IMR-90 (cell line): ENCODE measurements around the gene MEIS1. TPM values are rescaled to one million over a fixed set of nuclear protein-coding genes. Genes with fewer than 3 reads are reported as not detected.
A peak's percentile ranks its signal among the peaks of the same experiment; 100 is the strongest.

Source experiments
- ATAC-seq: fragments of 200-7000 bp; cut with Tn5 transposase; 2 replicates; pipeline ENCODE4 v1.9.1; 2020; ENCODE audit warnings: low read depth, mild to moderate bottlenecking, moderate library complexity
- BruUV-seq: library from RNA; stranded (reverse); fragments of 400-500 nt; replicated peaks from 2 replicates; lab custom pipeline; 2021; lab: Mats Ljungman, UMichigan
- CTCF ChIA-PET: fragments of 300-600 bp; formaldehyde crosslinking; extraction: SDS; loops from one replicate; lab custom pipeline; 2021; ENCODE audit warnings: antibody characterized with exemption; lab: Yijun Ruan, JAX
- POLR2A ChIA-PET: fragments of 300-600 bp; sonication (Branson Sonifier 250); formaldehyde crosslinking; loops from one replicate; lab custom pipeline; 2022; ENCODE audit warnings: antibody characterized with exemption; ENCODE audit not compliant: unreplicated experiment; lab: Charles Lee
- DNase-seq: peaks from one replicate; pipeline ENCODE4 v3.0.0; 2013
- H2AFZ ChIP-seq: replicated peaks from 2 replicates; pipeline ENCODE3; 2013; ENCODE audit warnings: low read length, mild to moderate bottlenecking; ENCODE audit not compliant: poor library complexity
- H2AK5ac ChIP-seq: 2 replicates; pipeline ENCODE4 v1.6.1; 2013; ENCODE audit warnings: low read depth, low read length, inconsistent platforms
- H2AK9ac ChIP-seq: replicated peaks from 2 replicates; pipeline ENCODE3; 2013; ENCODE audit warnings: mild to moderate bottlenecking, low read depth, low read length, moderate library complexity; ENCODE audit not compliant: poor library complexity
- H2BK120ac ChIP-seq: 2 replicates; pipeline ENCODE4 v1.6.1; 2013; ENCODE audit warnings: low read depth, low read length, inconsistent platforms
- H2BK15ac ChIP-seq: 3 replicates; pipeline ENCODE4 v1.6.1; 2013; ENCODE audit warnings: low read depth, low read length, inconsistent platforms
- H2BK20ac ChIP-seq: 2 replicates; pipeline ENCODE4 v1.6.1; 2013; ENCODE audit warnings: low read depth, mild to moderate bottlenecking, inconsistent platforms, low read length, moderate library complexity
- H2BK5ac ChIP-seq: 2 replicates; pipeline ENCODE4 v1.6.1; 2013; ENCODE audit warnings: mild to moderate bottlenecking, low read depth, low read length, inconsistent platforms; ENCODE audit not compliant: poor library complexity, severe bottlenecking
- H3K14ac ChIP-seq: replicated peaks from 2 replicates; pipeline ENCODE4 v1.6.1; 2013; ENCODE audit warnings: low read depth, low read length, inconsistent platforms
- H3K18ac ChIP-seq: 2 replicates; pipeline ENCODE4 v1.6.1; 2013; ENCODE audit warnings: low read depth, low read length, control low read depth
- H3K23ac ChIP-seq: 2 replicates; pipeline ENCODE4 v1.6.1; 2013; ENCODE audit warnings: low read depth, low read length, inconsistent platforms
- H3K27ac ChIP-seq: 2 replicates; pipeline ENCODE4 v1.5.1; 2013; ENCODE audit warnings: mild to moderate bottlenecking, control low read depth, low read length; ENCODE audit not compliant: insufficient read depth
- H3K27me3 ChIP-seq: 2 replicates; pipeline ENCODE4 v1.6.1; 2013; ENCODE audit warnings: low read length; ENCODE audit not compliant: control insufficient read depth, insufficient read depth
- H3K36me3 ChIP-seq: 2 replicates; pipeline ENCODE4 v1.6.1; 2013; ENCODE audit warnings: low read length, mixed read lengths; ENCODE audit not compliant: control insufficient read depth, insufficient read depth
- H3K4ac ChIP-seq: 2 replicates; pipeline ENCODE4 v1.6.1; 2013; ENCODE audit warnings: low read depth, low read length, inconsistent platforms
- H3K4me1 ChIP-seq: 2 replicates; pipeline ENCODE4 v1.6.1; 2013; ENCODE audit warnings: low read length, mixed read lengths; ENCODE audit not compliant: control insufficient read depth, insufficient read depth
- H3K4me2 ChIP-seq: 2 replicates; pipeline ENCODE4 v1.6.1; 2013; ENCODE audit warnings: low read depth, mild to moderate bottlenecking, control low read depth, low read length, moderate library complexity
- H3K4me3 ChIP-seq: 2 replicates; pipeline ENCODE4 v1.5.1; 2013; ENCODE audit warnings: low read depth, mild to moderate bottlenecking, control low read depth, low read length, moderate library complexity; ENCODE audit not compliant: insufficient read depth
- H3K56ac ChIP-seq: 2 replicates; pipeline ENCODE4 v1.6.1; 2013; ENCODE audit warnings: low read length, inconsistent platforms; ENCODE audit not compliant: insufficient read depth; ENCODE audit errors: extremely low read depth
- H3K79me1 ChIP-seq, 2 experiments: 2 replicates each; pipeline ENCODE4 v1.6.1; 2013; ENCODE audit warnings: low read length in 2 of 2, inconsistent platforms in 1 of 2, low read depth in 1 of 2
- H3K9ac ChIP-seq: 2 replicates; pipeline ENCODE4 v1.6.1; 2013; ENCODE audit warnings: low read depth, low read length, control low read depth
- H3K9me1 ChIP-seq: 2 replicates; pipeline ENCODE4 v1.6.1; 2013; ENCODE audit warnings: low read length, inconsistent platforms; ENCODE audit not compliant: insufficient read depth
- H3K9me3 ChIP-seq: 2 replicates; pipeline ENCODE4 v1.6.1; 2013; ENCODE audit warnings: low read length; ENCODE audit not compliant: control insufficient read depth, insufficient read depth
- H4K20me1 ChIP-seq: 2 replicates; pipeline ENCODE4 v1.6.1; 2013; ENCODE audit warnings: low read length, inconsistent platforms; ENCODE audit not compliant: insufficient read depth
- H4K5ac ChIP-seq: 2 replicates; pipeline ENCODE4 v1.6.1; 2013; ENCODE audit warnings: mild to moderate bottlenecking, low read depth, low read length, control low read depth
- H4K8ac ChIP-seq, 2 experiments: 2 replicates each; pipeline ENCODE4 v1.6.1; 2013; ENCODE audit warnings: low read depth in 2 of 2, low read length in 2 of 2, control low read depth in 1 of 2, inconsistent platforms in 1 of 2
- H4K91ac ChIP-seq: 2 replicates; pipeline ENCODE4 v1.6.1; 2013; ENCODE audit warnings: low read depth, low read length, inconsistent platforms; ENCODE audit not compliant: insufficient read depth
- BHLHE40 ChIP-seq: fragments of 150-350 bp; IDR thresholded peaks from 2 replicates; pipeline ENCODE4 v1.6.1; 2016; ENCODE audit warnings: mild to moderate bottlenecking, low read depth, low read length
- CEBPB ChIP-seq: IDR thresholded peaks from 2 replicates; pipeline ENCODE4 v1.6.1; 2012; ENCODE audit warnings: low read depth, low read length, improper control_type of control experiment
- FOS ChIP-seq: fragments of 150-350 bp; IDR thresholded peaks from 2 replicates; pipeline ENCODE4 v1.6.1; 2016; ENCODE audit warnings: low read depth, low read length
- MAFK ChIP-seq: IDR thresholded peaks from 2 replicates; pipeline ENCODE4 v1.6.1; 2012; ENCODE audit warnings: low read depth, low read length, improper control_type of control experiment
- MXI1 ChIP-seq: IDR thresholded peaks from 2 replicates; pipeline ENCODE4 v1.6.1; 2012; ENCODE audit warnings: low read depth, mild to moderate bottlenecking, low read length, moderate library complexity, borderline replicate concordance
- NFE2L2 ChIP-seq: fragments of 150-350 bp; IDR thresholded peaks from 2 replicates; pipeline ENCODE4 v1.6.1; 2016; ENCODE audit warnings: low read depth, mild to moderate bottlenecking, low read length
- POLR2A ChIP-seq: IDR thresholded peaks from 2 replicates; pipeline ENCODE4 v1.6.1; 2012; ENCODE audit warnings: mild to moderate bottlenecking, low read depth, low read length
- RAD21 ChIP-seq: IDR thresholded peaks from 2 replicates; pipeline ENCODE4 v1.6.1; 2012; ENCODE audit warnings: low read length, improper control_type of control experiment
- RCOR1 ChIP-seq: IDR thresholded peaks from 2 replicates; pipeline ENCODE4 v1.6.1; 2012; ENCODE audit warnings: mild to moderate bottlenecking, low read length, improper control_type of control experiment; ENCODE audit not compliant: insufficient replicate concordance
- RFX5 ChIP-seq: IDR thresholded peaks from 2 replicates; pipeline ENCODE4 v1.8.0; 2012; ENCODE audit warnings: low read depth, mild to moderate bottlenecking, low read length, moderate library complexity
- SMC3 ChIP-seq: fragments of 150-350 bp; IDR thresholded peaks from 2 replicates; pipeline ENCODE4 v1.6.1; 2016; ENCODE audit warnings: low read depth, mild to moderate bottlenecking, antibody characterized with exemption, low read length, moderate library complexity
- WGBS, 2 experiments: methylation state at CpG; one replicate each; pipeline versions ENCODE4 v1.1.5 to v1.1.7; 2013; ENCODE audit warnings: missing lambda C conversion rate in 2 of 2; ENCODE audit not compliant: insufficient read length in 1 of 2; ENCODE audit errors: extremely low coverage in 2 of 2; 5-methylcytosine and 5-hydroxymethylcytosine counted together
- dilution Hi-C: fragments of 300-500 bp; cut with HindIII; formaldehyde crosslinking; loops from one replicate; pipeline ENCODE4 v1.14.3; 2018; ENCODE audit warnings: low sequenced_read_pairs; ENCODE audit not compliant: unreplicated experiment
- in situ Hi-C: fragments of 300-500 bp; cut with MboI; formaldehyde crosslinking; loops from 3 replicates; pipeline ENCODE4 v1.14.3; 2019; ENCODE audit warnings: low sequenced_read_pairs, inconsistent platforms, mixed read lengths
- intact Hi-C: fragments of 100-400 bp; cut with micrococcal nuclease; formaldehyde crosslinking; loops from 2 replicates; pipeline ENCODE4 v1.10.0; 2022
- polyA plus RNA-seq, 3 experiments: library from polyadenylated mRNA; depleted of rRNA; stranded (reverse); fragments of >200 nt; gene quantifications; 2 replicates each; pipeline ENCODE4 v1.2.3, GENCODE V29; 2012; ENCODE audit warnings: low replicate concordance in 1 of 3
- total RNA-seq: library from RNA; depleted of rRNA; stranded (reverse); fragments of >200 nt; gene quantifications from 2 replicates; pipeline ENCODE4 v1.2.3, GENCODE V29; 2012

MEIS1 gene
- total and polyA plus RNA-seq, 2 of the 4 experiments (the other 2 are of a cell fraction), result 54.4 to 157 TPM

- POLR2A ChIA-PET, result no interaction called here
- Histone ChIP-seq H3K14ac (no peak overlapping the region), H3K36me3 (peaks cover 25% of the 10 kb centered on the region), H4K20me1 (peaks cover 89% of the 10 kb centered on the region), H2AFZ (no peak overlapping the region), H3K9ac (no peak overlapping the region), H4K91ac (no peak overlapping the region), H2BK120ac (no peak overlapping the region), H2AK9ac (no peak overlapping the region), H3K18ac (no peak overlapping the region), H3K56ac (no peak overlapping the region), H3K27me3 (no peaks in the 10 kb centered on the region), H3K4me2 (0 out of 2 replicates have a peak overlapping the region, but pooled peaks have one; percentile 28), H3K4ac (no peak overlapping the region), H4K5ac (no peak overlapping the region), H4K8ac (no peak overlapping the region), H3K4me3 (no peak overlapping the region), H3K9me1 (peaks cover 22% of the 10 kb centered on the region), H3K23ac (peak overlapping the region; percentile 7; the same call in 1 of the 2 replicates), H3K9me3 (no peaks in the 10 kb centered on the region), H3K27ac (no peak overlapping the region), H2BK15ac (no peak overlapping the region), H3K79me1 (peaks cover 16 to 58% of the 10 kb centered on the region in 2 experiments), H3K4me1 (peaks cover 28% of the 10 kb centered on the region), H2BK5ac (no peak overlapping the region), H2BK20ac (no peak overlapping the region), H2AK5ac (no peak overlapping the region)
- intact Hi-C loops, result no loop called here
- TF ChIP-seq FOS, result no peak
- no peak for TF ChIP-seq MXI1
- no peak for TF ChIP-seq RFX5
- TF ChIP-seq CEBPB, result no peak
- no peak for TF ChIP-seq RCOR1
- TF ChIP-seq MAFK, result no peak
- TF ChIP-seq NFE2L2, result no peak
- TF ChIP-seq RAD21, result no peak
- no peak for TF ChIP-seq POLR2A
- TF ChIP-seq SMC3, result no peak
- no peak for TF ChIP-seq BHLHE40
- dilution Hi-C loops, result no loop called here
- in situ Hi-C loops, result no loop called here
- CTCF ChIA-PET, result interaction anchor here (0.7 kb wide), 1 partner anchor 15 kb away, joined by 3 read pairs; no protein-coding TSS in a partner anchor
- BruUV-seq, result no TSS peak
- WGBS, 2 experiments, result 33% methylated on average over 1 of the region's 1 CpG; no CpG with 5 or more reads in 1 of the 2 experiments
- DNase-seq (no peak), ATAC-seq (no peak)
Measured at GRCh38 chr2:66489436-66489835, 54.5 kb downstream of the MEIS1 start.
